H9 (cell line): ENCODE data around the gene SPEG. TPM values are rescaled to one million over a fixed set of nuclear protein-coding genes. Genes with fewer than 3 reads are reported as not detected.
"Not testable (repeated sequence)": the region's sequence is repeated elsewhere in the genome, so short reads cannot be mapped to it uniquely, and the experiment has no call there.

Experiments used
- DNase-seq: peaks from one replicate; pipeline ENCODE4 v3.0.0-alpha.2; 2017
- H2AFZ ChIP-seq: one replicate; pipeline ENCODE4 v1.6.1; 2013; ENCODE audit warnings: mild to moderate bottlenecking, low read length, control low read depth, moderate library complexity
- H2AK5ac ChIP-seq: 2 replicates; pipeline ENCODE4 v1.6.1; 2013; ENCODE audit warnings: low read length, control low read depth, mixed read lengths; ENCODE audit not compliant: insufficient read length
- H2BK120ac ChIP-seq: one replicate; pipeline ENCODE4 v1.6.1; 2013; ENCODE audit warnings: low read depth, mild to moderate bottlenecking, low read length, control low read depth, inconsistent platforms; ENCODE audit not compliant: poor library complexity, severe bottlenecking
- H2BK12ac ChIP-seq: 2 replicates; pipeline ENCODE4 v1.6.1; 2013; ENCODE audit warnings: low read length, control low read depth, mixed read lengths, low read depth; ENCODE audit not compliant: insufficient read length
- H2BK15ac ChIP-seq: 2 replicates; pipeline ENCODE4 v1.6.1; 2013; ENCODE audit warnings: low read depth, low read length, control low read depth
- H2BK20ac ChIP-seq: one replicate; pipeline ENCODE4 v1.6.1; 2013; ENCODE audit warnings: low read depth, mild to moderate bottlenecking, low read length, control low read depth, inconsistent platforms; ENCODE audit not compliant: poor library complexity, severe bottlenecking
- H2BK5ac ChIP-seq: 2 replicates; pipeline ENCODE4 v1.6.1; 2013; ENCODE audit warnings: low read length, control low read depth, mixed read lengths; ENCODE audit not compliant: insufficient read length
- H3K14ac ChIP-seq: 2 replicates; pipeline ENCODE4 v1.6.1; 2013; ENCODE audit warnings: low read length, control low read depth; ENCODE audit not compliant: insufficient read depth
- H3K18ac ChIP-seq: 2 replicates; pipeline ENCODE4 v1.6.1; 2013; ENCODE audit warnings: low read depth, mild to moderate bottlenecking, mixed read lengths, low read length, control low read depth; ENCODE audit not compliant: insufficient read length
- H3K23ac ChIP-seq: 2 replicates; pipeline ENCODE4 v1.6.1; 2013; ENCODE audit warnings: low read length, control low read depth, mixed read lengths, low read depth; ENCODE audit not compliant: insufficient read length
- H3K23me2 ChIP-seq: 2 replicates; pipeline ENCODE4 v1.6.1; 2013; ENCODE audit warnings: low read depth, mild to moderate bottlenecking, mixed read lengths, low read length, control low read depth; ENCODE audit not compliant: insufficient read length, poor library complexity, severe bottlenecking
- H3K27ac ChIP-seq: 2 replicates; pipeline ENCODE4 v1.5.1; 2013; ENCODE audit warnings: low read length, control low read depth, mixed read lengths, low read depth; ENCODE audit not compliant: insufficient read length
- H3K27me3 ChIP-seq: 2 replicates; pipeline ENCODE4 v1.6.1; 2013; ENCODE audit warnings: low read length, control low read depth, inconsistent platforms; ENCODE audit not compliant: insufficient read depth
- H3K4ac ChIP-seq: 2 replicates; pipeline ENCODE4 v1.6.1; 2013; ENCODE audit warnings: low read depth, mild to moderate bottlenecking, control low read depth, inconsistent platforms, low read length, moderate library complexity
- H3K4me1 ChIP-seq: 2 replicates; pipeline ENCODE4 v1.6.1; 2013; ENCODE audit warnings: low read length, control low read depth, inconsistent platforms; ENCODE audit not compliant: insufficient read depth
- H3K4me2 ChIP-seq: 2 replicates; pipeline ENCODE4 v1.6.1; 2013; ENCODE audit warnings: low read length, control low read depth, mixed read lengths; ENCODE audit not compliant: insufficient read length, insufficient read depth
- H3K56ac ChIP-seq: 2 replicates; pipeline ENCODE4 v1.6.1; 2013; ENCODE audit warnings: low read depth, mild to moderate bottlenecking, mixed read lengths, low read length, control low read depth; ENCODE audit not compliant: insufficient read length
- H3K79me1 ChIP-seq: 2 replicates; pipeline ENCODE4 v1.6.1; 2013; ENCODE audit warnings: low read depth, mild to moderate bottlenecking, moderate library complexity, low read length, control low read depth, inconsistent platforms; ENCODE audit not compliant: insufficient read depth, poor library complexity, severe bottlenecking
- H3K79me2 ChIP-seq: 2 replicates; pipeline ENCODE4 v1.6.1; 2013; ENCODE audit warnings: low read length, control low read depth, inconsistent platforms; ENCODE audit not compliant: insufficient read depth
- H3K9ac ChIP-seq: 2 replicates; pipeline ENCODE4 v1.6.1; 2013; ENCODE audit warnings: low read length, control low read depth, mixed read lengths; ENCODE audit not compliant: insufficient read length; ENCODE audit errors: extremely low read depth
- H3K9me3 ChIP-seq: one replicate; pipeline ENCODE4 v1.6.1; 2013; ENCODE audit warnings: low read depth, low read length, inconsistent platforms; ENCODE audit not compliant: control insufficient read depth
- H3T11ph ChIP-seq: one replicate; pipeline ENCODE4 v1.6.1; 2013; ENCODE audit warnings: mild to moderate bottlenecking, low read length, control low read depth, inconsistent platforms
- H4K20me1 ChIP-seq: one replicate; pipeline ENCODE4 v1.6.1; 2013; ENCODE audit not compliant: control insufficient read depth, insufficient read length, insufficient read depth
- H4K5ac ChIP-seq: 2 replicates; pipeline ENCODE4 v1.6.1; 2013; ENCODE audit warnings: low read depth, mild to moderate bottlenecking, mixed read lengths, low read length, control low read depth; ENCODE audit not compliant: insufficient read length
- H4K8ac ChIP-seq: replicated peaks from 2 replicates; pipeline ENCODE4 v1.6.1; 2013; ENCODE audit warnings: low read length, control low read depth, mixed read lengths, low read depth; ENCODE audit not compliant: insufficient read length
- H4K91ac ChIP-seq: 2 replicates; pipeline ENCODE4 v1.6.1; 2013; ENCODE audit warnings: low read depth, mild to moderate bottlenecking, moderate library complexity, mixed read lengths, low read length, control low read depth; ENCODE audit not compliant: insufficient read length
- H3K27ac Mint-ChIP-seq, 3 experiments: 2 replicates in 2 of 3; 3 replicates in 1 of 3; pipeline ENCODE4 v1.8.0; 2020 to 2021; ENCODE audit warnings: mixed read lengths in 3 of 3, mild to moderate bottlenecking in 1 of 3, moderate library complexity in 1 of 3
- H3K27me3 Mint-ChIP-seq: 2 replicates; pipeline ENCODE4 v1.8.0; 2021; ENCODE audit warnings: low read depth, mild to moderate bottlenecking, moderate library complexity, mixed read lengths
- H3K36me3 Mint-ChIP-seq, 3 experiments: 2 replicates in 2 of 3; 3 replicates in 1 of 3; pipeline ENCODE4 v1.8.0; 2020 to 2021; ENCODE audit warnings: low read depth in 3 of 3, mixed read lengths in 3 of 3; ENCODE audit not compliant: insufficient read depth in 1 of 3
- H3K4me1 Mint-ChIP-seq, 2 experiments: 2 replicates each; pipeline ENCODE4 v1.8.0; 2020; ENCODE audit warnings: mixed read lengths in 2 of 2
- H3K4me3 Mint-ChIP-seq, 2 experiments: 2 replicates in 1 of 2; 3 replicates in 1 of 2; pipeline ENCODE4 v1.8.0; 2020 to 2021; ENCODE audit warnings: mild to moderate bottlenecking in 2 of 2, mixed read lengths in 2 of 2, moderate library complexity in 1 of 2
- H3K9me3 Mint-ChIP-seq, 2 experiments: 2 replicates in 1 of 2; 3 replicates in 1 of 2; pipeline ENCODE4 v1.8.0; 2020; ENCODE audit warnings: mild to moderate bottlenecking in 2 of 2, mixed read lengths in 2 of 2, moderate library complexity in 1 of 2
- WGBS: extraction: QIAGEN DNeasy Blood & Tissue Kit; methylation state at CpG from one replicate; pipeline ENCODE4 v1.1.7; 2013; ENCODE audit warnings: missing lambda C conversion rate, low lambda C conversion rate, mixed read lengths; ENCODE audit not compliant: insufficient read length; ENCODE audit errors: extremely low coverage; 5-methylcytosine and 5-hydroxymethylcytosine counted together
- total RNA-seq: library from RNA; stranded (reverse); gene quantifications from 2 replicates; pipeline ENCODE4 v1.2.1, GENCODE V29; 2021
- TF ChIP-seq, protein P1 (sequence below): fragments of 200-600 bp; sonication (generic); conservative IDR thresholded peaks from 3 replicates; pipeline ENCODE4 v1.8.0; 2021; ENCODE audit warnings: antibody characterized with exemption, mild to moderate bottlenecking

SPEG gene
- total RNA-seq, 1 experiment from 2014 or later, result 23.7 TPM

DNA sequence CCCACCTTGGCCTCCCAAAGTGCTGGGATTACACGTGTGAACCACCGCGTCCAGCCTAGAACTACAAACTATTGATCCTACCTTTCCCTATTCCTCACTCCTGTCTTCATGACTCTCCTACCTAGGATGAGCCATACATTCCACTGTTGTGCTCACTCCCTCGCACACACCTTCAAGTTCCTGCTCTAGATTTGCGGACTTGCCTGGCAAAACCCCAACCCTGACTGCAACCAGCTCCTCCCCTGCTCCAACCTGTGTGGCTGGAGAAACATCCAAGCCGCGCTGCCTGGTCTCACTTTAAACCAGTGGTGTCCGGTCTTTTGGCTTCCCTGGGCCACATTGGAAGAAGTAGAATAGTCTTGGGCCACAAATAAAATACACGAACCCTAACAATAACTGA is 41.9 kb upstream of the SPEG start:
- Histone ChIP-seq H3K4me1 (no peaks in the 10 kb centered on the region; the same call in 1 of the 2 replicates), H3K27me3 (no peaks in the 10 kb centered on the region), H3K27ac (no peak overlapping the region), H2BK120ac (no peak overlapping the region), H3K4me2 (no peak overlapping the region), H2AFZ (no peak overlapping the region), H3K79me2 (no peaks in the 10 kb centered on the region), H3K9ac (no peak overlapping the region), H3T11ph (no peak overlapping the region), H2BK12ac (no peak overlapping the region), H3K4ac (no peak overlapping the region), H3K9me3 (no peaks in the 10 kb centered on the region), H2BK5ac (no peak overlapping the region), H4K20me1 (no peaks in the 10 kb centered on the region), H3K23me2 (no peaks in the 10 kb centered on the region), H3K18ac (no peak overlapping the region), H3K14ac (no peak overlapping the region), H4K8ac (no peak overlapping the region), H3K56ac (no peak overlapping the region), H3K23ac (no peak overlapping the region), H4K5ac (no peak overlapping the region), H3K79me1 (no peaks in the 10 kb centered on the region), H2AK5ac (no peak overlapping the region), H4K91ac (no peak overlapping the region), H2BK20ac (no peak overlapping the region), H2BK15ac (no peak overlapping the region)
- no peak overlapping the region for H3K4me3 Mint-ChIP-seq
- DNase-seq, result no peak
- no peaks in the 10 kb centered on the region; a peak in 1 of 5 replicates for H3K9me3 Mint-ChIP-seq
- TF ChIP-seq, protein P1, sequence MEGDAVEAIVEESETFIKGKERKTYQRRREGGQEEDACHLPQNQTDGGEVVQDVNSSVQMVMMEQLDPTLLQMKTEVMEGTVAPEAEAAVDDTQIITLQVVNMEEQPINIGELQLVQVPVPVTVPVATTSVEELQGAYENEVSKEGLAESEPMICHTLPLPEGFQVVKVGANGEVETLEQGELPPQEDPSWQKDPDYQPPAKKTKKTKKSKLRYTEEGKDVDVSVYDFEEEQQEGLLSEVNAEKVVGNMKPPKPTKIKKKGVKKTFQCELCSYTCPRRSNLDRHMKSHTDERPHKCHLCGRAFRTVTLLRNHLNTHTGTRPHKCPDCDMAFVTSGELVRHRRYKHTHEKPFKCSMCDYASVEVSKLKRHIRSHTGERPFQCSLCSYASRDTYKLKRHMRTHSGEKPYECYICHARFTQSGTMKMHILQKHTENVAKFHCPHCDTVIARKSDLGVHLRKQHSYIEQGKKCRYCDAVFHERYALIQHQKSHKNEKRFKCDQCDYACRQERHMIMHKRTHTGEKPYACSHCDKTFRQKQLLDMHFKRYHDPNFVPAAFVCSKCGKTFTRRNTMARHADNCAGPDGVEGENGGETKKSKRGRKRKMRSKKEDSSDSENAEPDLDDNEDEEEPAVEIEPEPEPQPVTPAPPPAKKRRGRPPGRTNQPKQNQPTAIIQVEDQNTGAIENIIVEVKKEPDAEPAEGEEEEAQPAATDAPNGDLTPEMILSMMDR, result no peak
- H3K27me3 Mint-ChIP-seq, result peaks cover 7% of the 10 kb centered on the region
- H3K36me3 Mint-ChIP-seq, result no peaks in the 10 kb centered on the region
- peaks cover 12 to 13% of the 10 kb centered on the region in 2 experiments for H3K4me1 Mint-ChIP-seq
- WGBS, result no CpG with 5 or more reads among the region's 9 CpGs
- no peak overlapping the region for H3K27ac Mint-ChIP-seq

DNA sequence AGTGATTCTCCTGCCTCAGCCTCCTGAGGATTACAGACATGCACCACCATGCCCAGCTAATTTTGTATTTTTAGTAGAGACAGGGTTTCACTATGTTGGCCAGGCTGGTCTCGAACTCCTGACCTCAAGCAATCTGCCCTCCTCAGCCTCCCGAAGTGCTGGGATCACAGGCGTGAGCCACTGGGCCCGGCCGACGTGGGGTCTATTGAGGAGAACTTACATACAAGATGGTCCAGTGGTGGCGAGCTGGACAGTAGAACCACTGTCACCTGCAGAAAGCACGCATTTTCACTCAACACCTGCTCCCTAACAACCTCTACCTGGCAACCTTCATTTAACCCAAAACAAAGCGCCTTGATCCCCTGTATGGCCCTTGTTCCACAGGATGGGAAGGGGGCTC is 39.6 kb upstream of the SPEG start:
- no CpG with 5 or more reads among the region's 9 CpGs for WGBS
- H3K14ac ChIP-seq, H3K79me2 ChIP-seq, H2BK120ac ChIP-seq, H2AK5ac ChIP-seq, H3K4me1 ChIP-seq, H3T11ph ChIP-seq, H2BK15ac ChIP-seq, H3K9ac ChIP-seq, H4K91ac ChIP-seq, H3K27ac ChIP-seq, H3K4me3 Mint-ChIP-seq, H3K56ac ChIP-seq, H4K8ac ChIP-seq, H3K23ac ChIP-seq, H3K18ac ChIP-seq, H4K20me1 ChIP-seq, H3K23me2 ChIP-seq, H3K27me3 ChIP-seq, H2BK20ac ChIP-seq, DNase-seq, H2AFZ ChIP-seq, H3K4me2 ChIP-seq, H3K4ac ChIP-seq, H3K9me3 Mint-ChIP-seq, H3K79me1 ChIP-seq, H4K5ac ChIP-seq, H3K27ac Mint-ChIP-seq, H3K27me3 Mint-ChIP-seq, H2BK12ac ChIP-seq, H3K36me3 Mint-ChIP-seq, H3K9me3 ChIP-seq, H2BK5ac ChIP-seq: not testable (repeated sequence)
- peaks cover 16 to 17% of the 10 kb centered on the region in 2 experiments for H3K4me1 Mint-ChIP-seq
